Measurements from ENCODE around the gene RSPO4. TPM values are rescaled to one million over a fixed set of nuclear protein-coding genes. Genes with fewer than 3 reads are reported as not detected.

RSPO4 gene
- total RNA-seq, 1 experiment from 2014 or later, result 6.7 TPM

DNA sequence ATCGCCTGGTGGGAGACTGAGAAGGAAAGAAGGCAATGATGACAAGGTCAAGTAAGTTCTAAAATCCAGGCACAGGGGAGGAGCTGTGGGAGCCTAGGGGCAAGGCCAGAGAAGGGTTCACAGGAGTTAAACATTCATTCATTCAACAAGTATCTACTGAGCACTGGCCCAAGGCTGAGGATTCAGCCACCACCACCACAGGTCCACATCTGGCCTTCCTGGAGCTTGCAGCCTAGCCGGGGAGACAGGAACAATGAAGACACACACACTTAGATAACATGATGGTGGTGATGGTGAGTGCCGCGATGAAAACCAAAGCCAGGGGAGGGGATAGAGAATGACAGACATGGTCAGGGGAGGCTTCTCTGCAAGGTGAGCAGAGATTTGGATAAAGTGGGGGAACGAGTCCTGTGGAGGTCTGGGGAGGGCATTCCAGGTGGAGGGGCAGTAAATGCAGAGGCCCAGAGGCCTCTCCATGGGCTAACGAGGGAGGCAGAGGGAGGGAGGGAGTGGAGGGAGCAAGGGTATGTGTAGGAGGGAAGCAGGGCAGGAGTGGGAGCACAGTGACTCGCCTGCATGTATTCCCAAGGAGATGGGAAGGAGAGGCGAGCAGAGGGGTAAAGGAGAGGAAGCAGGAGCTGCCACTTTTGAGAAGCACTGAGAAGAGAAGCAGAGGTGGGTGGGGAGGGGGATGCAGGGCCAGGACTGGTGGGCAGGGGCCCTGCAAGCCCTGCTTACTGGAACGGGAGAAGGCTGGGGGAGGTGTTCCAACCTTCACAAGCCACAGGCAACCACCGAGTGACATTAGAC is 10.5 kb upstream of the RSPO4 start:
- Histone ChIP-seq H3K4me2 (ENCODE audit: insufficient read depth, insufficient read length, low read length) (no peak overlapping the region), H3K79me2 (ENCODE audit: insufficient read depth, low read length) (no peaks in the 10 kb centered on the region), H4K8ac (replicated peaks; ENCODE audit: insufficient read length, low read depth, low read length) (no peak overlapping the region), H3K4ac (ENCODE audit: low read depth, low read length) (no peak overlapping the region), H3K4me1 (ENCODE audit: insufficient read depth, low read length) (no peaks in the 10 kb centered on the region), H3K18ac (ENCODE audit: insufficient read length, low read depth, low read length) (no peak overlapping the region), H2BK120ac (ENCODE audit: low read depth, low read length, poor library complexity, severe bottlenecking) (no peak overlapping the region), H3K23ac (ENCODE audit: insufficient read length, low read depth, low read length) (no peak overlapping the region), H2BK12ac (ENCODE audit: insufficient read length, low read depth, low read length) (no peak overlapping the region), H3K27me3 (ENCODE audit: insufficient read depth, low read length) (no peaks in the 10 kb centered on the region), H3T11ph (ENCODE audit: low read length) (no peak overlapping the region), H4K20me1 (ENCODE audit: control insufficient read depth, insufficient read depth, insufficient read length) (no peaks in the 10 kb centered on the region), H2AFZ (ENCODE audit: low read length) (no peak overlapping the region), H2BK20ac (ENCODE audit: low read depth, low read length, poor library complexity, severe bottlenecking) (no peak overlapping the region), H3K27ac (ENCODE audit: insufficient read length, low read depth, low read length) (no peak overlapping the region), H2BK5ac (ENCODE audit: insufficient read length, low read length) (no peak overlapping the region), H3K9ac (ENCODE audit: extremely low read depth, insufficient read length, low read length) (no peak overlapping the region), H4K91ac (ENCODE audit: insufficient read length, low read depth, low read length) (no peak overlapping the region), H2BK15ac (ENCODE audit: low read depth, low read length) (no peak overlapping the region), H2AK5ac (ENCODE audit: insufficient read length, low read length) (no peak overlapping the region), H3K56ac (ENCODE audit: insufficient read length, low read depth, low read length) (no peak overlapping the region), H3K9me3 (ENCODE audit: control insufficient read depth, low read depth, low read length) (no peaks in the 10 kb centered on the region), H4K5ac (ENCODE audit: insufficient read length, low read depth, low read length) (no peak overlapping the region), H3K79me1 (ENCODE audit: insufficient read depth, low read depth, low read length, poor library complexity, severe bottlenecking) (no peaks in the 10 kb centered on the region), H3K14ac (ENCODE audit: insufficient read depth, low read length) (no peak overlapping the region; the same call in 1 of the 2 replicates), H3K23me2 (ENCODE audit: insufficient read length, low read depth, low read length, poor library complexity, severe bottlenecking) (no peaks in the 10 kb centered on the region)
- DNase-seq, result no peak
- peaks cover 15% of the 10 kb centered on the region for H3K27me3 Mint-ChIP-seq (ENCODE audit: low read depth)
- no CpG with 5 or more reads among the region's 10 CpGs for WGBS (ENCODE audit: extremely low coverage, insufficient read length, low lambda C conversion rate)
- peaks cover 5 to 22% of the 10 kb centered on the region in 2 experiments for H3K4me1 Mint-ChIP-seq
- no peaks in the 10 kb centered on the region for H3K36me3 Mint-ChIP-seq (ENCODE audit: insufficient read depth in 1 of 3, low read depth in 3 of 3)
- no peaks in the 10 kb centered on the region for H3K9me3 Mint-ChIP-seq
- H3K27ac Mint-ChIP-seq, result no peak overlapping the region
- H3K4me3 Mint-ChIP-seq, result no peak overlapping the region
- TF ChIP-seq, protein P1, sequence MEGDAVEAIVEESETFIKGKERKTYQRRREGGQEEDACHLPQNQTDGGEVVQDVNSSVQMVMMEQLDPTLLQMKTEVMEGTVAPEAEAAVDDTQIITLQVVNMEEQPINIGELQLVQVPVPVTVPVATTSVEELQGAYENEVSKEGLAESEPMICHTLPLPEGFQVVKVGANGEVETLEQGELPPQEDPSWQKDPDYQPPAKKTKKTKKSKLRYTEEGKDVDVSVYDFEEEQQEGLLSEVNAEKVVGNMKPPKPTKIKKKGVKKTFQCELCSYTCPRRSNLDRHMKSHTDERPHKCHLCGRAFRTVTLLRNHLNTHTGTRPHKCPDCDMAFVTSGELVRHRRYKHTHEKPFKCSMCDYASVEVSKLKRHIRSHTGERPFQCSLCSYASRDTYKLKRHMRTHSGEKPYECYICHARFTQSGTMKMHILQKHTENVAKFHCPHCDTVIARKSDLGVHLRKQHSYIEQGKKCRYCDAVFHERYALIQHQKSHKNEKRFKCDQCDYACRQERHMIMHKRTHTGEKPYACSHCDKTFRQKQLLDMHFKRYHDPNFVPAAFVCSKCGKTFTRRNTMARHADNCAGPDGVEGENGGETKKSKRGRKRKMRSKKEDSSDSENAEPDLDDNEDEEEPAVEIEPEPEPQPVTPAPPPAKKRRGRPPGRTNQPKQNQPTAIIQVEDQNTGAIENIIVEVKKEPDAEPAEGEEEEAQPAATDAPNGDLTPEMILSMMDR (conservative IDR thresholded peaks at IDR 0.05), result no peak

Data from H9 (cell line).